Ovary (tissue), 3 donors: ENCODE results near the gene GHR.

Source experiments
- EP300 ChIP-seq: sonication (generic); formaldehyde crosslinking; IDR thresholded peaks from one replicate; pipeline ENCODE4 v1.6.1; 2017; ENCODE audit warnings: antibody characterized with exemption
- POLR2A ChIP-seq: fragments of 450-650 bp; IDR thresholded peaks from one replicate; pipeline ENCODE4 v1.6.1; 2017; ENCODE audit warnings: antibody characterized with exemption, mild to moderate bottlenecking, moderate library complexity
- TF ChIP-seq, protein P1 (sequence below), 3 donors: fragments of 450-650 bp in 2 of 3; fragments of 200-600 bp in 1 of 3; IDR thresholded peaks; one replicate each; pipeline versions ENCODE4 v1.5.1 to v1.8.0; 2016 to 2022; ENCODE audit warnings: antibody characterized with exemption in 3 of 3, mild to moderate bottlenecking in 1 of 3
- donor health status: DM: no; HTN: no; CAD: no.

DNA sequence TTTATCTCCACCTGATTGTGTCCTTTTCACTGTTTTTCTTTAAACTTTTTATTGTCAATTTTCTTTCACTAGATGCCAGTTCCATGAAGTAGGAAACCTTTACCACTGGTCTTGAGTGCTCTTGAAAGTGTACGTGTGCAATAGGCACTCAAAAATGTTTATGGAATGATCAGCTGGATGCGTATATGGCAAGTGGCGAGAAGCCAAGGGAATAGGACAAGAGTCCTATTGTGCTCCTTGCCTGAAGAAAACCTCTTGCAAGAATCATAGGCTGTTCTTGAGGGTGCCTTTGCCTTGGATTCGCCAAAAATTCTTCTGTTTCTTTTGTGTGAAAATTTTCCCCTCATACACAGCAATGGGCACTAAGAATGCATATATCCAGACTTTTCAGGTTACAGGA is 97.7 kb downstream of the GHR start:
- TF ChIP-seq POLR2A (no peak), EP300 (no peak)
- TF ChIP-seq, protein P1, sequence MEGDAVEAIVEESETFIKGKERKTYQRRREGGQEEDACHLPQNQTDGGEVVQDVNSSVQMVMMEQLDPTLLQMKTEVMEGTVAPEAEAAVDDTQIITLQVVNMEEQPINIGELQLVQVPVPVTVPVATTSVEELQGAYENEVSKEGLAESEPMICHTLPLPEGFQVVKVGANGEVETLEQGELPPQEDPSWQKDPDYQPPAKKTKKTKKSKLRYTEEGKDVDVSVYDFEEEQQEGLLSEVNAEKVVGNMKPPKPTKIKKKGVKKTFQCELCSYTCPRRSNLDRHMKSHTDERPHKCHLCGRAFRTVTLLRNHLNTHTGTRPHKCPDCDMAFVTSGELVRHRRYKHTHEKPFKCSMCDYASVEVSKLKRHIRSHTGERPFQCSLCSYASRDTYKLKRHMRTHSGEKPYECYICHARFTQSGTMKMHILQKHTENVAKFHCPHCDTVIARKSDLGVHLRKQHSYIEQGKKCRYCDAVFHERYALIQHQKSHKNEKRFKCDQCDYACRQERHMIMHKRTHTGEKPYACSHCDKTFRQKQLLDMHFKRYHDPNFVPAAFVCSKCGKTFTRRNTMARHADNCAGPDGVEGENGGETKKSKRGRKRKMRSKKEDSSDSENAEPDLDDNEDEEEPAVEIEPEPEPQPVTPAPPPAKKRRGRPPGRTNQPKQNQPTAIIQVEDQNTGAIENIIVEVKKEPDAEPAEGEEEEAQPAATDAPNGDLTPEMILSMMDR (IDR thresholded peaks at IDR 0.05), result no peak
